NCI-H748 (cell line): ENCODE results near the gene KRT77.
"Not testable (repeated sequence)": the region's sequence is repeated elsewhere in the genome, so short reads cannot be mapped to it uniquely, and the experiment has no call there.

Source experiments
- DNase-seq: peaks from one replicate; lab custom pipeline; 2025; ENCODE audit not compliant: unreplicated experiment; lab: John Stamatoyannopoulos, UW

The KRT77 gene

DNA sequence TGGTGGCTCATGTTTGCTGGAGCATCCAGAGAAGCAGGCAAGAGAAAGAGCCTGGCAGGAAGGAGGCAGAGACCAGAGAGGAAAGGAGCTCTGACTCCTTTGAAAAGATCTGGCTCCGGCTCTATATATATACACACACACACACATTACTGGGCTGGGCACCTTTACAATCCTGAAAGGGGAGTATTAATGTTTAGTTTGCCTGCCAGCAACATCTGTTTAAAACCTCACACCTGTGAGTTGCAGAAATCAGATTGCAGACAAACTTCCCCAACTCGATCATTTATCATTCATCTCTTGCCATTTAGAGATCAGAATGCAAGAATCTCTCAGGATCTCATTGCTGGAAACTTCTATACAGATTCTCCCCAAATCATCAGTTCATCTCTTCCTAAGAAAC lies at the start of gene KRT77:
KRT77 (minus strand) TSS at position 101 of the 400 bp plus-strand sequence; CDS start at position 11, 90 bp downstream.
- DNase-seq = no peak

DNA sequence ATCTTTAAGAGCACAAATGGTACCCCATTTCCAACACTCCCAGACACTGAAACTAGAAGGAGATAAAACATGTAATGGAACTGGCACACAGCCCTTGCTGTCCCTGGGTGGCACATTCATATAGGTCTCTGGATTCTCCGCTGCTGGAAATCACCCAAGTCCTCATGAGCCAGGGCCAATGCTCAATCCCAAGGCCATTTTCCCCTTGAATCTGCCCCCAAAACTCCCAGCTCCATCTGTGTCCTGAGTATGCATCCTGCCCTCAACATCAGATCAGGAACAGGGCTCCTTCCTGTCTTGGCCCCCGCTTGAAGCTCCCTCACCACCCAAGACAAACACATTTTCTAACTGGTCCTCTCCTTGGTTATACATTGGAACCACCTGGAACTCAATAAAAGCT lies 49.2 kb upstream of the KRT77 start:
- no peak for DNase-seq

DNA sequence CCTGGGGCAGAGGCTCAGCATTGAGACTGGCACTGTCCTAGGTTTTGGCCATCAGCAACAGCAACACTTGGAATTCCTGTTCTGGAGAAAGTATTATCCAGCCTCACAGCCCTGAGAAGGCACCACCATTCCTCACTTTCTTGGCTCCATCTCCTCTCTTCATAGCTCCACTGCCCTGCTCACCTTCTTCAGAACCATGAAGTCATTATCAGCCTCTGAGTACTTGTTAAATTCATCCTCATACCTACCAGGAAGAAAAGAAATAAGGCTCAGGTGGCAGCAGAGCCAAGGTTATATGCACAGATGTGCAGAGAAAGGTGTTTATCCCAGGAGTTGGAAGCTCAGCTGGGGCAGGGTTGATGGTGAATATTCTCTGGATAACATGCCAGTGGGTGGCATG lies 48.5 kb upstream of the KRT77 start:
- DNase-seq = no peak

DNA sequence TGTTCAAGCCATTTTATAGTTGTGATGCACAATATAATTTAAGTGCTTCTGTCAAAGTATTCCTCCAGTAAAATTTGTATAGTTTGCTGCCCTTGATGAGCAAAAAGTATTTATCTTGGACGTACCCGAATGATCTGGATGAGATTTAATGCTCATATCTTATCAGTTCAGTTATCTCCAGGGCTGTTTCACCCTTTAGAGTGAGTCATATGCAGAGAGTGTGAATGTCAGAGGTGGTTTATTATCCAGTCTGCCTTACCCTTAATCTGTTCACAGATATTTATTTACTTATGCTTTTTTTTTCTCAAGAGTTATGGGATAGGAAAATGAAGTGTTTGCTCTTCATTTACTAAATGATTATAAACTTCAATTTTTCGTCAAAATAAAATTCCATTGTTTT lies 47.2 kb upstream of the KRT77 start:
- DNase-seq = not testable (repeated sequence)

DNA sequence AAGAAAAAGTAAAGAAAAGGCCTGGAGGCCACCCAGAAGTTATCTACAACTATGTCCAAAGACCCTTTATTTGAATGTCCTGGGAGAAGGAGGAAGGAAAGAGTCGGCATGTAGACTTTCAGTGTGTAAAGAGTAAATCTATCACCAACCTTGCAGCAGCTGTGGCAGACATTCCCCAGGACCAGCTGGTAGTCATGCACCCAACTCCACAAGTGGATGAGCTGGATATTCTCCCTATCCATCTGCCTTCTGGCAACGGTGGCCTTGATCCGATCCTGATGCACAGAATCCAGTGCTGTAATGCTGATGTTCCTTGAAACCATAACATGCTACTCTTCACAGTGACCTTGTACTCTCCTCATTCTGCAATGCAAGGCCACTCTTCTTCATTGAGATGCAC lies 46.5 kb upstream of the KRT77 start:
- DNase-seq = no peak

DNA sequence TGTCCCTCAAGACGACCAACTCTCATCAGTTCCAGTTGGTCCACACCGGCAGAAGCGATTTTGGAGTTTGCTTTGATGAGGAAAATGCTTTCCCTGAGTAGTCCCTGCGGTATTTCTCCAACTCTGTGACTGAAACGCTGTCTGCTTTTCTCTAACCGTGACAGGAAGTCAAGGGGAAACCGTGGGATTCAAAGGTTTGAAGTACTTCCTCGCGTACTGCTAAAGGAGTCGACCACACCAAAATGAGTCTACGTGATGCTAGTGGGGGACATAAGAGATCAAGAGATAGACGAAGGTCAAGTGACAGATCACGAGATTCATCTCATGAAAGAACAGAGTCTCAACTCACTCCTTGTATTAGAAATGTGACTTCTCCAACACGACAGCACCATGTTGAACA lies 45.3 kb upstream of the KRT77 start:
- DNase-seq = no peak

DNA sequence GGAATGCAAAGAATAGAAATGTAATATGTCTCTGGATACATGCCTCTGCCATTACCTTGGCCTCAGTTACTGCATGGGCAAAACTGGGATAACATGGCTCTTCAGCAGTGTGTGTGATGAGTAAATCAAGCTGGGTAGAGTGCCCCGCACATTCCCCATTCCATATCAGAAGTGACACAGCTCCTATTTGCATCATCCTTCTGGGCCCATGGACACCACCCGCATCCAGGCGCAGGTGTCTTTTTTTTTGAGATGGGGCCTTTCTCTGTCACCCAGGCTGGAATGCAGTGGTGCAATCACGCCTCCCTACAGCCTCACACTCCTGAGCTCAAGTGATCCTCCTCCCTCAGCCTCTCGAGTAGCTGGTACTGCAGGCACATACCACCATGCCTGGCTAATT lies 42.2 kb upstream of the KRT77 start:
- no peak for DNase-seq

DNA sequence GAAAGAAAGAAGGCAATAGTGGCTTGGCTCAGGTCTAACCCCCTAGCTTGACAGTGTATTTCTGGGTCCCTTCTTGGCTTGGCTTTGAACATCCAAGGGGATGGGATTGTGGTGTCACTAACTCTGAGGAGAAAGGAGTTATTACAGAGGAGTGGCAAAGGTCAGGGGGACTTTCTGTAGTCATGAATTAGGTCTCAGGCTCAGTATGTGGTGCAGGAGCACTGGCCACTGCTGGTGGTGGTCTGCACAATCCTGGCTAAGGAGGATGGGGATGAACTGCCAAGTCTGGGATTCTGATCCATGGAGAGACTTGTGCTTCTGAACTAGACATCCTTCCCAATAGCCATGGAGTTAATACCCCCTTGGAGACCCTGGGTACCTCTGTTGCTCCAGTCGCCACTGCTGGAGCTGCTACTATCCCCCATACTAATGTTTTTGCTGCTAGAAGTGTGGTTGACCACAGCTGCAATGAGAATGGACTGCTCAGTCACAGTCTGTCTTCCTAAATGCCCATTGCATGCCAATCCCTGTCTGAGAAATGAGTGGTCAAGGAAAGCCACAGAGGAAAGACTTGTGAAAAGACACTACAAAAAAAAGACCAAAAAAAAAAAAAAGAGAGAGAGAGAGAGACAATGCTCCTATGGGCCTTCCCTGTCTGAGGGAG lies 41.3 kb upstream of the KRT77 start:
- DNase-seq = no peak

DNA sequence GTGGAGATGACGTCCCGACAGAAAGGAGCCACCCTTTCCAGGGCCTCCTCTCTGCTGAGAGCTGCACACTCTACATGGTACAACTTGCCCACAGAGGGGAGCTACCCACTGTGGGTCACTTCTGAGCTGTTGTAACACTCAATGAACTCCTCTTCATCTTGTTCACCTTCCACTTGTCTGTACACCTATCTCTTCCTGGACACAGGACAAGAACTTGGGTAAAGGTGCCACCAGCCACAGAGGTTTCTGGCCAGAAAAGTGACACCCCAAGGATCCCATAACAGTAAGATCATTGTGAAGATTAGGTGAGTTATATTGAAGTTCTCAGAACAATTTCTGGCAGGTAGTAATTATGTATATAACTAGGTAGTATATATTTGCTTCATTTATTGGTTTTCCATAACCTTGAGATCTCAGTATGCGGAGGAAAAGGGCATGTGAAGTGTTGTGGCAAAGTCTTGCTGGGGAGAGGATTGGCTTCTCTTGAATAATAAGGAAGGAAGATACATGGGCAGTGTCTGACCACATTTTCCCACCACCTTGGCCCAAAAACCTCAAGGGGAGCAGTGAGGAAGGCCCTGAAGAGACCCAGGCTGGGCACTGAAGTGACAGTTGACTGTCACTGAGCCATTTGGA lies 39.6 kb upstream of the KRT77 start:
- DNase-seq = no peak

DNA sequence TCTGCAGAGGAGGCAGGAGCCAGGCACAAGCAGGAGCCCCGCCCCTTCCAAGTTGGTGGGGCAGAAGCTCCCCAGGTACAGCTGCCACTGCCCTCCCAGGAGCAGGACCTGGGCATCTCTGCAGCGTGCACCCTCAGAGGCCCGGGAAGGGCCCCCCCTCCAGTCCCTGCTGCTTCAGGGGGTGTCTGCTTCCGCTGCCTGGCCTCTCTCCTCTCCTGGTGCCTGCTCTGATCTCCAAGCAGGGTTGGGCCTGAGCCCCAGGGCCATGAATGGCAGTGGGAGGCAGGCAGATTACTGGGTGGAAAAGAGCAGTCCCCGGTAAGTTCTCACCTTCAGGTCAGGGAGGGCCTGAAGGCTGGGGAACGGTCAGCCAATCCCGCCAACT lies 38.9 kb upstream of the KRT77 start:
- DNase-seq = no peak

DNA sequence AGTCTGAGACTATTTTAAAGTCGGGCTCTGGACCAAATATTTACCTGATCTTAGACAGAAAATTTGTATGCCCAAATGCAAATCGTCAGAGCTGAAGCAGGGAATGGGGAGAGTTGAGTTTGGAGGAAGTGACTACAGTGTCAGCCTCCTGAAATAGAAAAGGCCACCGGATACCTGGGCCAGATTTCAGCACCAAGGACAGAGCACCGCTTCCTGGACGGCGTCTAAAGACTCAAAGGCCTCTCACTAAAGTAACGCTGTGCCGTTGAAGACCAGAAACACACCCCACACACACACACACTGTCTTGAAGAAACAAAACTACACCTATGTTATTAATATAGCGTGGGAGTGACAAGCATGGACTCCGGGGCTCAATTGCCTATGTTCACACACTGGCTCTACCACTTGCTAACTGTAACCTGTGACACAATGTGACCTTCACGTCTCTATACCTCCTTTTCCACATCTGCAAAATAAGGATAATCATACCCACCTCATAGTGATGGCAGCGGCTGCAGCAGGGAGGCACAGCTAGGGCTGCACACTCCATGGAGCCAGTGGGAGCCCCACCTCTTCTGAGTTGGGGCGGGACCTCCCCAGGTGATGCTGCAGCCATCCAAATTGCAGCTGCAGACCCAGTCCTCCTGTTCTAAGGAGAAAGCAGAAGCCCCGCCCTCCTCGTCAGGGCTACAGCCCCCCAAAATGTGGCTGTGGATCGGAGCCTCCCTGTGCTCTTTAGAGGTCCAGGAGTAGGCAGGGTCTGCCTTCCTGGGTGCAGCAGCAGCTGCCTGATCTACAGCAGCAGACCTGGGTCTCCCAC lies 38.3 kb upstream of the KRT77 start:
- no peak for DNase-seq

DNA sequence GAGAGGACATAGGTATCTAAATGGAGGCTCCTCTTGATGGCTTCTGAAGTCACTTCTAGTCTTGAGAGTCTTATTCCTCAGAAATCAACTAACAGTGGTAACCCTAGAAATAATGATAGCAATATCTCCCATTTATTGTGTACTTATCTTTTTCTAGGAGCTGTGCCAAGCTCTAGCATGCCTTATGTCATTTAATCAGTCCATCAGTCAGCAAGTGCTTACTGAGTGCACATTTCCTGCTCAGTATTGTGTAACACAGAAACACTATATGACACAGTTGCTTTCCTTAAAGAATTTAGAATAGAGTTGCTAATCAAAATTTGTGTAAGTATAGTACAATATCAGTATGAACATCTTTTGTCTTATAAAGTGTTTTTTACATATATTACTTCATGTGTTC lies 37.3 kb upstream of the KRT77 start:
- DNase-seq = peak; percentile 28

DNA sequence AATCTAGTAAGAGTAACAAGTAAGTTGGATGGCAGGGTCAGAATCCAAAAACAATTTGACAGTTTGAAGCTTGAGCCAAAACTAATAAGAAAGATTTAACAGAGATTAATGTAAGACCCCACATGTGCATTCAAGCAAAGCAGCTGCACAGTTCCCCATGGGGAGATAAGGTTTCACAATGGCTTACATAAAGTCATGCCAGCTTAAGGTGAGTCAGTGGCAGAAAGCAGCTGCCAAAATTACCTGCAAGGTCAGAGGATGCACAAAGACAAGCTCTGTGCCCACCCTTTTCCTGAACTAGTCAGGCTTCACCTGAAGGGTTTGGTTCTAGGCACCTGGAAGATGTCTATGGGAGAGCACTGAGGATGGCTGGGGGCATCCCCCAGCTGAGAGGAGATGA lies 36.6 kb upstream of the KRT77 start:
- peak; percentile 21 for DNase-seq

DNA sequence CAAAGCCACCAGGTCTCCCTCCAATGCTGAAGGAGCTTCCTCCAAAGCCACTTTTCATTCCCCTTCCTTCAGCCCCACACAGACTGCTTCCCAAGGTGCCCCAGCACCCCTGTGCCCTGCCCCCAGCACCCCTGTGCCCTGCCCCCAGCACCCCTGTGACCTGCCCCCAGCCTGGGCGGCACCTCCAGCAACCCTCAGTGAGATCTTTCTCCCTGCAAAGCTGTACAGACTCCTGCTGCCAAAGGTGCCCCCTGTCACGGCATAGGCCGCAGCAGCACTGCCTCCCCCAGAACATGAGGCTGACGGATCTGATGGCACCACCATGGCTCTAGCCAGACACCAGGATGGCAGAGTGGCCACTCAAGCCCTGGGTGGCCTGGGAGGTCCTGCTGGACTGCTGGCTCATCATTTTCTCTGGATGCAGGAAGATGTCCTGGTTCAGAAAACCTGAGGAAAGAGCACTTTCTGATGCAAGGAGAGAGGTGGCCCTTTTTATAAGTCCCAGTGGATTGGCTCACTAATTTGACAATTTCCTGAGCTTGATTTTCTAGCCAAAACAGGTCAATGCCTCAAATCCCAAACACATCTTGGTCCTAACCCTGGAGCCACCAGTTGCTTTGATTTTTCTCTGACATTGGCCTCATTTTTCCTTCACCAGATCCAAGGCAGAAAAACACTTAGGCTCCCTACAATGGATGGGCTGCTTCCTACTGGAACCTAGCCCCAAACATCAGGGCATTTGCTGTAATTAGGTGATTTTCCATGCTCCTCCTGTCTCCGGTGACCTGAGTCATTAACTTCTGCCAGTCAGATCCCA lies 32.7 kb upstream of the KRT77 start:
- no peak for DNase-seq

DNA sequence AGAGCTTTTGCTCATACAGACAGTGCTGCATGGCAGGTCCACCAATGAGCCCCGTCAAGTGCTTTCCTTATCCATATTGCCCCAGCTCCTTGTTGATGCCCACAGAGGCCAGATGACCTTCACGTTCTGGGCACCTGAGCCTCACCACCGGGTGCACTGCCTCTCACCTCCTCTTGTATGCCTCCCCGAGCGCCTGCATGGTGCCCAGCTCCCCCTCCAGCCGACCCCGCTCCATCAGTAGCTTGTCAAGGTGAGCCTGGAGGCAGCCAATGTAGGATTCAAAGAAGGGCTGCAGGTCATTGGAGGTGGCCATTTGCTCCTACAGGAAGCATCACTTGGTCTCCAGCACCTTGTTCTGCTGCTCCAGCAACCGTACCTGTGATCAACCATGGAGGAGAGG lies 31.8 kb upstream of the KRT77 start:
- DNase-seq = no peak

DNA sequence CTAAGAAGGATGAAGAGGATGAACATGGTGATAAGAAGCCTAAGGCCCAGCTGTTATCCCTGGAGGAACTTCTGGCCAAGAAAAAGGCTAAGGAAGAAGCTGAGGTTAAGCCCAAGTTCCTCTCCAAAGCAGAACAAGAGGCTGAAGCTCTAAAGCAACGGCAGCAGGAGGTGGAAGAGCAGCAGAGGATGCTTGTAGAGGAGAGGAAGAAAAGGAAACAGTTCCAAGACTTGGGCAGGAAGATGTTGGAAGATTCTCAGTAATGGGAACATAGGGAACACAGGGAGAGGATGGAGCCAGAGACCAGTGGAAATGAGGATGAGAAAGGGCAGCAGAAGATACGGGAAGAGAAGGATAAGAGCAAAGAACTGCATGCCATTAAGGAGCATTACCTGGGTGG lies 27.5 kb upstream of the KRT77 start:
- no peak for DNase-seq

DNA sequence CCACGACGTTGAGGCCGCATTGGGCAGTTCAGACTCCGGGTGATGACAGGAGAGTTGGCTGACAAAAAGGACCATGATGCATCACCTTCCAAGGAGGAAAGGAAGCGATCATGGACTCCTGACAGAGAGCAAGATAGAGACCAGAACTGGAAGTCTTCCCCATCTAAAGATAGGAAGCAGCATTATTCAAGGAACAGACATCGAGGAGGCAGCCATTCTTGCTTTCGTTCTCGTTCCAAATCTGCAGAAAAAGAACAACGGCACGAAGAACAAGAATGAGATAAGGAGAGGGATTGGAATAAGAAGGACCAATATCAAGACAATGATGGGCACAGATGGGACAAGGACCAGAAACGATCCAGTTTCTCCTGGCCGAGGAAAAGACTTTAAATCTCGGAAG lies 27.1 kb upstream of the KRT77 start:
- DNase-seq = no peak

DNA sequence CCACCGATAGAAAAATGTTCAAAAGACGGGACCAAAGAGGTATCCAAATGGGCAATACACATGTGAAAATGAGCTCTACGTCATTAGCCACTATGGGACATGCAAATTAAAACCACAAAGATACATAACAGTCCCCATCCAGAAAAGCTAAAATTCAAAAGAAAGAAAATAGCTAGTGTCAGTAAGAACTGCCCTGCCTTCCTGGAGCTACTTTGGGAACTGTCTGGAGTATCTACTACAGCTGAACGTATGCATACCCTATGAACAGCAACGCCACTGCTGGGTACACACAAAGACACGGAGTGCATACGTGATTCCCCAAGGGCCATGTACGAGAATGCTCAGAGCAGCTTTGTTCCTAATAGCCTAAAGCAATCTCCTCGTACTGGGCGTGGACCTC lies 25.8 kb upstream of the KRT77 start:
- no peak for DNase-seq

DNA sequence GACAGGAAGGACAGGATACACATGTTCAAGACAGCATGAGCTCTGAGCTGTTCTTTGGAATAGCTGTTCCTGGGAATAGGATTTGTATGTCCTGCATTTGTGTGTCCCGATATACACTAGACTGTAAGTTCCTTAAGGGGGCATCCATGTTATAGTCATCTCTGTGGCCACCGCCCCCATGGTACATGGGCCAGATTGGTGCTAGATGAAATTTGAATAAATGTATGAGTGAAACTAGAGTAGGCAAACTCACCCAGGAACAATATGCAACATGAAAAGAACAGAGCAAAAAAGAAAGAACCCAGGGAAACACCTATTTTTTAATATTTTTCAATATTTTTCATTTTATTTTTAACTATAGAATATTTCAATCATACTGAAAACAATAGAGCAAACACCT lies 25.1 kb upstream of the KRT77 start:
- no peak for DNase-seq

DNA sequence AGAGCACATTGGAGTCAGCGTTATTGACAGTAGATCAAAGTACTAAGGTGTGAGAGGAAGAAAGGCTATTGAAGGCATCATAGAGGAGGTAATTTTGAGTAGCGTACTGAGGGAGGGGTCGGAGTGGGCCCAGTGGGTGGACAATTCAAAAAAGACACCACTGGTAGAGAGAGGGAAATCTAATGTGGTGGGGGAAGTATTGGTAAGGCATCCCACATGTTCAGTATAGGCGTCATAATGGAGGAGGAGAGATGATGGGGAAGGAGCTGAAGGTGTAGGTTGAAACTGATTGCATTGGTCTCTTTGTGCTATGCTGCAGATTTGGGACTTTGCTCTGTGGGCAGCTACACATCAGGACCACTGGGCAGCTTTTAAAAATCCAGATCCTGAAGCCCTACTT lies 23.7 kb upstream of the KRT77 start:
- no peak for DNase-seq

DNA sequence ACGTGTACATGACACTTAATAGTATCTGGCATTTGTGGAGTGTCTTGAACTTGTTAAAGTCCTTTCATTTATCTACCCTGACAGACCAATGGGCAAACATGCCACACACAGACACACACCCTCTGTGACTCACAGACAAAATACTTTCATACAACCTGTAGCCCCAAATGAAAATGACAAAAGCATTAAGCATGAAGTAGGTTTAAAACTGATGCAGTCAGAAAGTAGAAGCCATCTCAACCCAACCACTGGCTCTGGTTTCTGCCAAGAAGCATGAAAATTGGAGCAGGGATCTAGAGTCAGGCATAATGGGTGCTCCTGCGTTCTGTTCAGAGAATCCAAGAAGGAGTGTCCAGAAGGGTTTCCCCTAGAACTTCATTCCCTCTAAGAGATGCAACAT lies 23.1 kb upstream of the KRT77 start:
- no peak for DNase-seq
